B cell (primary cell): Measurements from ENCODE around the gene CCDC97. TPM values are rescaled to one million over a fixed set of nuclear protein-coding genes. Genes with fewer than 3 reads are reported as not detected.

Experiments used
- ATAC-seq: fragments of 200-7000 bp; cut with Tn5 transposase; one replicate; pipeline ENCODE4 v1.10.0; 2021; ENCODE audit warnings: low read depth, mild to moderate bottlenecking, moderate number of reproducible peaks, moderate library complexity
- CTCF ChIA-PET: fragments of 350-600 bp; sonication (Branson Sonifier 250); formaldehyde crosslinking; loops from one replicate; lab custom pipeline; 2021; ENCODE audit warnings: antibody characterized with exemption, inconsistent platforms; lab: Charles Lee
- POLR2A ChIA-PET: fragments of 350-600 bp; sonication (Branson Sonifier 250); formaldehyde crosslinking; loops from one replicate; lab custom pipeline; 2021; ENCODE audit warnings: antibody characterized with exemption; lab: Charles Lee
- DNase-seq: peaks from one replicate; pipeline ENCODE4 v3.0.0; 2013
- H2AFZ ChIP-seq: 2 replicates; pipeline ENCODE4 v1.6.1; 2012; ENCODE audit warnings: mild to moderate bottlenecking, low read depth, low read length; ENCODE audit not compliant: insufficient read depth, poor library complexity, severe bottlenecking
- H3K27ac ChIP-seq, 2 donors: 1 replicate in 1 of 2; 2 replicates in 1 of 2; pipeline ENCODE4 v1.5.1; 2012 to 2013; ENCODE audit warnings: low read length in 2 of 2, mild to moderate bottlenecking in 2 of 2, moderate library complexity in 1 of 2
- H3K27me3 ChIP-seq, 4 experiments: fragments of 200-600 bp in 1 of 4; sonication (generic) in 1 of 4; replicated peaks in 1 of 4; 1 replicate in 2 of 4; 2 replicates in 2 of 4; pipeline versions ENCODE4 v1.6.1 to v1.7.0; 2013 to 2016; ENCODE audit warnings: low read length in 3 of 4, mild to moderate bottlenecking in 2 of 4, mixed read lengths in 1 of 4, moderate library complexity in 1 of 4; ENCODE audit not compliant: insufficient read depth in 4 of 4, control insufficient read depth in 3 of 4; ENCODE audit errors: control extremely low read depth in 1 of 4
- H3K36me3 ChIP-seq, 2 experiments: replicated peaks in 1 of 2; 1 replicate in 1 of 2; 2 replicates in 1 of 2; pipeline versions ENCODE4 v1.6.1 to v1.7.1; 2013; ENCODE audit warnings: low read length in 1 of 2; ENCODE audit not compliant: insufficient read depth in 2 of 2, control insufficient read depth in 1 of 2; ENCODE audit errors: control extremely low read depth in 1 of 2, extremely low read depth in 1 of 2
- H3K4me1 ChIP-seq, 2 donors: fragments of 200-600 bp in 1 of 2; sonication (generic) in 1 of 2; 1 replicate in 1 of 2; 2 replicates in 1 of 2; pipeline versions ENCODE4 v1.5.1 to v1.6.1; 2013 to 2017; ENCODE audit warnings: low read length in 2 of 2; ENCODE audit not compliant: control insufficient read depth in 2 of 2, insufficient read depth in 2 of 2
- H3K4me2 ChIP-seq: replicated peaks from 2 replicates; pipeline ENCODE3; 2012; ENCODE audit warnings: mild to moderate bottlenecking, low read depth, low read length; ENCODE audit not compliant: poor library complexity, severe bottlenecking
- H3K4me3 ChIP-seq, 5 experiments: fragments of 200-600 bp in 1 of 5; sonication (generic) in 1 of 5; 1 replicate in 3 of 5; 2 replicates in 2 of 5; pipeline versions ENCODE4 v1.5.1 to v1.7.0; 2011 to 2016; ENCODE audit warnings: low read length in 4 of 5, mild to moderate bottlenecking in 4 of 5, low read depth in 2 of 5, control low read depth in 1 of 5, moderate library complexity in 1 of 5; ENCODE audit not compliant: insufficient read depth in 1 of 5; ENCODE audit errors: control extremely low read depth in 1 of 5, extremely low read depth in 1 of 5
- H3K79me2 ChIP-seq: fragments of 200-600 bp; sonication (generic); one replicate; pipeline ENCODE4 v1.6.0; 2016; ENCODE audit warnings: low read length; ENCODE audit not compliant: control insufficient read depth, insufficient read depth
- H3K9ac ChIP-seq: fragments of 200-600 bp; sonication (generic); 2 replicates; pipeline ENCODE4 v1.6.1; 2017; ENCODE audit warnings: mild to moderate bottlenecking, low read length, moderate library complexity
- H3K9me3 ChIP-seq, 3 donors: one replicate each; pipeline versions ENCODE4 v1.6.1 to v1.7.1; 2013; ENCODE audit warnings: low read length in 2 of 3; ENCODE audit not compliant: control insufficient read depth in 2 of 3, insufficient read depth in 1 of 3; ENCODE audit errors: control extremely low read depth in 1 of 3
- H4K20me1 ChIP-seq: 2 replicates; pipeline ENCODE4 v1.6.0; 2012; ENCODE audit warnings: mild to moderate bottlenecking, low read length; ENCODE audit not compliant: insufficient read depth, control insufficient read depth, poor library complexity, severe bottlenecking
- H3K27ac Mint-ChIP-seq: one replicate; pipeline ENCODE4 v1.8.0; 2021; ENCODE audit warnings: mixed read lengths
- H3K27me3 Mint-ChIP-seq: one replicate; pipeline ENCODE4 v1.8.0; 2021; ENCODE audit warnings: mixed read lengths
- H3K4me1 Mint-ChIP-seq: one replicate; pipeline ENCODE4 v1.8.0; 2021; ENCODE audit warnings: mixed read lengths
- H3K4me3 Mint-ChIP-seq: one replicate; pipeline ENCODE4 v1.8.0; 2021; ENCODE audit warnings: mixed read lengths
- H3K9me3 Mint-ChIP-seq: one replicate; pipeline ENCODE4 v1.8.0; 2022; ENCODE audit warnings: mixed read lengths; ENCODE audit not compliant: insufficient read depth
- CTCF ChIP-seq: fragments of 200-600 bp; IDR thresholded peaks from one replicate; pipeline ENCODE4 v1.8.0; 2022; ENCODE audit warnings: antibody characterized with exemption, mild to moderate bottlenecking
- EZH2 ChIP-seq: IDR thresholded peaks from 2 replicates; pipeline ENCODE4 v1.6.1; 2012; ENCODE audit warnings: borderline replicate concordance, low read depth, mild to moderate bottlenecking, moderate library complexity, low read length; ENCODE audit not compliant: insufficient read depth, poor library complexity, severe bottlenecking
- WGBS: methylation state at CpG from one replicate; pipeline ENCODE4 v1.1.5; 2013; ENCODE audit warnings: missing lambda C conversion rate; ENCODE audit not compliant: insufficient coverage; 5-methylcytosine and 5-hydroxymethylcytosine counted together
- intact Hi-C: fragments of 100-400 bp; cut with micrococcal nuclease; formaldehyde crosslinking; loops from one replicate; pipeline ENCODE4 v1.10.0; 2022
- polyA plus RNA-seq: library from polyadenylated mRNA; depleted of rRNA; stranded (reverse); fragments of >200 nt; gene quantifications from 2 replicates; pipeline ENCODE4 v1.2.3, GENCODE V29; 2012
- total RNA-seq, 2 donors: library from RNA; stranded (reverse); fragments of 120-200 nt in 1 of 2; gene quantifications; 1 replicate in 1 of 2; 2 replicates in 1 of 2; pipeline versions ENCODE4 v1.2.3 to v1.2.4, GENCODE V29; 2013 to 2022

CCDC97 gene
- total and polyA plus RNA-seq, 2 donors (not counting 1 experiment from before 2014, with no cell fraction given) = 16.3 to 68.3 TPM

GRCh38 chr19:41357746-41358145, 47.8 kb downstream of the CCDC97 start:
- ChIA-PET CTCF (interaction anchor here (0.5 to 7.6 kb wide), 2 partner anchors 33 to 214 kb away, joined by 3 to 130 read pairs; no protein-coding TSS in a partner anchor), POLR2A (no interaction called here)
- DNase-seq (no peak), ATAC-seq (no peak)
- Histone ChIP-seq H3K4me2 (no peak overlapping the region), H3K4me1 (peaks cover 3 to 6% of the 10 kb centered on the region in 2 donors), H3K27me3 (no peaks in the 10 kb centered on the region), H3K9me3 (no peaks in the 10 kb centered on the region), H3K27ac (no peak overlapping the region), H3K79me2 (peaks cover 24% of the 10 kb centered on the region), H4K20me1 (peaks cover 9% of the 10 kb centered on the region), H3K4me3 (no peak overlapping the region), H3K9ac (no peak overlapping the region), H3K36me3 (peaks cover 0 to 3% of the 10 kb centered on the region in 2 experiments), H2AFZ (no peak overlapping the region)
- TF ChIP-seq CTCF (no peak), EZH2 (no peak)
- H3K9me3 Mint-ChIP-seq = no peaks in the 10 kb centered on the region
- 94% methylated on average over 9 of the region's 13 CpGs for WGBS
- peaks cover 22% of the 10 kb centered on the region for H3K4me1 Mint-ChIP-seq
- no peaks in the 10 kb centered on the region for H3K27me3 Mint-ChIP-seq
- H3K4me3 Mint-ChIP-seq = no peak overlapping the region
- H3K27ac Mint-ChIP-seq = no peak overlapping the region
- intact Hi-C loops = no loop called here

GRCh38 chr19:41359741-41360140, 49.8 kb downstream of the CCDC97 start:
- H3K9me3 ChIP-seq = no peaks in the 10 kb centered on the region
- H3K9me3 Mint-ChIP-seq = no peaks in the 10 kb centered on the region
- no peaks in the 10 kb centered on the region for H3K27me3 ChIP-seq
- H3K36me3 ChIP-seq = peaks cover 0 to 3% of the 10 kb centered on the region in 2 experiments
- H3K79me2 ChIP-seq = peaks cover 27% of the 10 kb centered on the region
- H3K4me1 ChIP-seq = peaks cover 10 to 14% of the 10 kb centered on the region in 2 donors
- TF ChIP-seq EZH2 (no peak), CTCF (no peak)
- no peak overlapping the region for H3K4me2 ChIP-seq
- ChIA-PET CTCF (interaction anchor here (0.7 to 1.0 kb wide), 2 partner anchors 155 to 210 kb away, joined by 3 to 4 read pairs; no protein-coding TSS in a partner anchor), POLR2A (no interaction called here)
- WGBS = 79% methylated on average over 1 of the region's 1 CpG
- ATAC-seq (no peak), DNase-seq (no peak)
- H3K27ac ChIP-seq = no peak overlapping the region
- no peak overlapping the region for H3K27ac Mint-ChIP-seq
- H4K20me1 ChIP-seq = no peaks in the 10 kb centered on the region
- no peak overlapping the region for H3K9ac ChIP-seq
- H2AFZ ChIP-seq = no peak overlapping the region
- H3K27me3 Mint-ChIP-seq = no peaks in the 10 kb centered on the region
- no peak overlapping the region for H3K4me3 ChIP-seq
- H3K4me1 Mint-ChIP-seq = peaks cover 35% of the 10 kb centered on the region
- no peak overlapping the region for H3K4me3 Mint-ChIP-seq
- intact Hi-C loops = no loop called here
